Rectal smooth muscle tissue (tissue), 1 donor: ENCODE results near the gene SAP25.

ENCODE experiments used
- H3K27ac ChIP-seq: one replicate; pipeline ENCODE4 v1.7.0; 2013; ENCODE audit warnings: low read depth, low read length, inconsistent platforms
- H3K27me3 ChIP-seq: one replicate; pipeline ENCODE4 v1.7.0; 2013; ENCODE audit warnings: low read length; ENCODE audit not compliant: control insufficient read depth, insufficient read depth
- H3K36me3 ChIP-seq: one replicate; pipeline ENCODE4 v1.7.0; 2013; ENCODE audit warnings: low read length; ENCODE audit not compliant: control insufficient read depth, insufficient read depth
- H3K4me1 ChIP-seq: one replicate; pipeline ENCODE4 v1.7.0; 2013; ENCODE audit warnings: low read length; ENCODE audit not compliant: control insufficient read depth, insufficient read depth
- H3K4me3 ChIP-seq: one replicate; pipeline ENCODE4 v1.7.0; 2013; ENCODE audit warnings: low read length
- H3K9ac ChIP-seq: one replicate; pipeline ENCODE4 v1.7.0; 2013; ENCODE audit warnings: low read length

SAP25 gene

GRCh38 chr7:100573691-100574361, at the start of gene SAP25:
TSS of gene SAP25 (minus strand) at chr7:100573900. CDS start at chr7:100573742, 158 bp downstream.
- Histone ChIP-seq H3K4me1 (no peaks in the 10 kb centered on the region), H3K27ac (no peak within 1 kb of the TSS), H3K27me3 (peaks cover 3% of the 10 kb centered on the region), H3K9ac (no peak within 1 kb of the TSS), H3K36me3 (peaks cover 11% of the 10 kb centered on the region), H3K4me3 (no peak within 1 kb of the TSS)

GRCh38 chr7:100621554-100621953, 47.9 kb upstream of the SAP25 start:
- no peak overlapping the region for H3K9ac ChIP-seq

GRCh38 chr7:100620804-100621203, 47.1 kb upstream of the SAP25 start:
- H3K36me3 ChIP-seq = no peaks in the 10 kb centered on the region
- no peaks in the 10 kb centered on the region for H3K4me1 ChIP-seq
- H3K9ac ChIP-seq = no peak overlapping the region
- no peak overlapping the region for H3K27ac ChIP-seq
- no peak overlapping the region for H3K4me3 ChIP-seq
- no peaks in the 10 kb centered on the region for H3K27me3 ChIP-seq

More at GRCh38 chr7:100621554-100621953, 47.9 kb upstream of the SAP25 start:
- no peak overlapping the region for H3K4me3 ChIP-seq
- no peaks in the 10 kb centered on the region for H3K4me1 ChIP-seq
- no peaks in the 10 kb centered on the region for H3K36me3 ChIP-seq
- no peaks in the 10 kb centered on the region for H3K27me3 ChIP-seq
- H3K27ac ChIP-seq = no peak overlapping the region

- H3K27ac ChIP-seq = no peak overlapping the region
- no peak overlapping the region for H3K9ac ChIP-seq
- no peak overlapping the region for H3K4me3 ChIP-seq
- no peaks in the 10 kb centered on the region for H3K27me3 ChIP-seq
- H3K36me3 ChIP-seq = no peaks in the 10 kb centered on the region
- H3K4me1 ChIP-seq = no peaks in the 10 kb centered on the region
These were observed 46.5 kb upstream of the SAP25 start for GRCh38 chr7:100620239-100620638.

- H3K9ac ChIP-seq = no peak overlapping the region
- no peak overlapping the region for H3K4me3 ChIP-seq
- H3K27ac ChIP-seq = no peak overlapping the region
- H3K27me3 ChIP-seq = no peaks in the 10 kb centered on the region
- no peaks in the 10 kb centered on the region for H3K36me3 ChIP-seq
- peaks cover 4% of the 10 kb centered on the region for H3K4me1 ChIP-seq
These were observed 40.7 kb upstream of the SAP25 start for GRCh38 chr7:100614308-100614861.

- no peak overlapping the region for H3K27ac ChIP-seq
- peak overlapping the region; percentile 71 for H3K4me3 ChIP-seq
- H3K36me3 ChIP-seq = no peaks in the 10 kb centered on the region
- H3K4me1 ChIP-seq = peaks cover 4% of the 10 kb centered on the region
- no peaks in the 10 kb centered on the region for H3K27me3 ChIP-seq
- no peak overlapping the region for H3K9ac ChIP-seq
These were observed 39.9 kb upstream of the SAP25 start for GRCh38 chr7:100613412-100614175.

- Histone ChIP-seq H3K4me3 (peak overlapping the region; percentile 71), H3K4me1 (peaks cover 4% of the 10 kb centered on the region), H3K27ac (no peak overlapping the region), H3K9ac (peak overlapping the region; percentile 1), H3K27me3 (no peaks in the 10 kb centered on the region), H3K36me3 (no peaks in the 10 kb centered on the region)
These were observed 39.2 kb upstream of the SAP25 start for GRCh38 chr7:100612730-100613390.

- Histone ChIP-seq H3K4me1 (peaks cover 4% of the 10 kb centered on the region), H3K27ac (peak within 1 kb of the TSS; percentile 91)
These were observed 38.5 kb upstream of the SAP25 start, which contains the start of gene MOSPD3 for GRCh38 chr7:100611983-100612729. TSS of gene MOSPD3 (plus strand) at chr7:100612540. CDS start at chr7:100612792, 252 bp downstream.

GRCh38 chr7:100609958-100610357, 36.3 kb upstream of the SAP25 start:
- Histone ChIP-seq H3K4me3 (no peak overlapping the region), H3K27ac (no peak overlapping the region), H3K4me1 (peaks cover 4% of the 10 kb centered on the region), H3K9ac (no peak overlapping the region), H3K27me3 (no peaks in the 10 kb centered on the region), H3K36me3 (no peaks in the 10 kb centered on the region)

More at GRCh38 chr7:100611983-100612729, 38.5 kb upstream of the SAP25 start, which contains the start of gene MOSPD3:
- peak within 1 kb of the TSS; percentile 19 for H3K9ac ChIP-seq
- no peaks in the 10 kb centered on the region for H3K27me3 ChIP-seq
- peak within 1 kb of the TSS; percentile 76 for H3K4me3 ChIP-seq
- H3K36me3 ChIP-seq = no peaks in the 10 kb centered on the region

GRCh38 chr7:100607111-100607510, 33.4 kb upstream of the SAP25 start:
- Histone ChIP-seq H3K9ac (no peak overlapping the region), H3K27ac (no peak overlapping the region), H3K4me1 (peaks cover 2% of the 10 kb centered on the region), H3K36me3 (no peaks in the 10 kb centered on the region), H3K27me3 (no peaks in the 10 kb centered on the region), H3K4me3 (no peak overlapping the region)

- Histone ChIP-seq H3K27me3 (no peaks in the 10 kb centered on the region), H3K4me3 (no peak overlapping the region), H3K4me1 (peaks cover 2% of the 10 kb centered on the region), H3K36me3 (no peaks in the 10 kb centered on the region), H3K27ac (no peak overlapping the region), H3K9ac (no peak overlapping the region)
These were observed 32.6 kb upstream of the SAP25 start for GRCh38 chr7:100606313-100606712.
